Esophagus squamous epithelium (tissue), 5 donors: ENCODE results near the gene MAD1L1. TPM values are rescaled to one million over a fixed set of nuclear protein-coding genes. Genes with fewer than 3 reads are reported as not detected.

Experiments used
- DNase-seq: peaks from one replicate; lab custom pipeline; 2025; lab: John Stamatoyannopoulos, UW
- H3K27ac ChIP-seq, 4 donors: fragments of 200-600 bp; sonication (generic); one replicate each; pipeline ENCODE4 v1.5.1; 2016 to 2019; ENCODE audit warnings: mild to moderate bottlenecking in 1 of 4
- H3K27me3 ChIP-seq, 4 donors: fragments of 200-600 bp; sonication (generic); 1 replicate in 3 of 4; 2 replicates in 1 of 4; pipeline versions ENCODE4 v1.5.1 to v1.6.0; 2017 to 2021; ENCODE audit warnings: antibody characterized with exemption in 1 of 4
- H3K36me3 ChIP-seq, 3 donors: fragments of 200-600 bp; sonication (generic); one replicate each; pipeline ENCODE4 v1.5.1; 2016 to 2019
- H3K4me1 ChIP-seq, 3 donors: fragments of 200-600 bp; sonication (generic); one replicate each; pipeline ENCODE4 v1.5.1; 2017 to 2019
- H3K4me3 ChIP-seq, 4 donors: fragments of 200-600 bp; sonication (generic); 1 replicate in 3 of 4; 2 replicates in 1 of 4; pipeline ENCODE4 v1.5.1; 2016 to 2019; ENCODE audit warnings: mild to moderate bottlenecking in 2 of 4, moderate library complexity in 1 of 4
- H3K9me3 ChIP-seq, 3 donors: fragments of 200-600 bp; sonication (generic); one replicate each; pipeline ENCODE4 v1.5.1; 2016 to 2019
- CTCF ChIP-seq, 6 experiments: fragments of 450-650 bp in 4 of 6; fragments of 200-600 bp in 2 of 6; sonication (generic) in 2 of 6; IDR thresholded peaks; one replicate each; pipeline ENCODE4 v1.5.1; 2016 to 2019; ENCODE audit warnings: antibody characterized with exemption in 6 of 6, mild to moderate bottlenecking in 4 of 6, moderate library complexity in 4 of 6
- POLR2A ChIP-seq, 4 donors: fragments of 450-650 bp; IDR thresholded peaks; one replicate each; pipeline ENCODE4 v1.6.1; 2017; ENCODE audit warnings: antibody characterized with exemption in 4 of 4, mild to moderate bottlenecking in 4 of 4, moderate library complexity in 3 of 4
- WGBS, 2 donors: methylation state at CpG; one replicate each; pipeline ENCODE4 v1.1.5; 2018; 5-methylcytosine and 5-hydroxymethylcytosine counted together
- intact Hi-C: fragments of 100-400 bp; cut with DNase I; formaldehyde crosslinking; loops from one replicate; pipeline ENCODE4 v1.15.0; 2022
- total RNA-seq, 4 donors: library from RNA; depleted of rRNA; stranded (reverse); fragments of >200 nt; gene quantifications; one replicate each; pipeline ENCODE4 v1.1.0, GENCODE V29; 2016
- donor health status: DM: yes; HTN: yes; CAD: no.

The MAD1L1 gene
- total RNA-seq, 4 donors from 2014 or later = 16.6 to 40.4 (median 30.2) TPM

- no peak for TF ChIP-seq POLR2A (IDR thresholded peaks at IDR 0.05)
- peaks cover 0 to 63% (median 12%) of the 10 kb centered on the region in 3 donors for H3K36me3 ChIP-seq
- peaks cover 19 to 61% (median 20%) of the 10 kb centered on the region in 3 donors for H3K4me1 ChIP-seq
- no peak for DNase-seq
- no peaks in the 10 kb centered on the region for H3K27me3 ChIP-seq
- H3K27ac ChIP-seq = no peak overlapping the region
- no peak overlapping the region for H3K4me3 ChIP-seq
- no peaks in the 10 kb centered on the region for H3K9me3 ChIP-seq
- 27 to 65% methylated on average over 2 to 3 of the region's 8 CpGs for WGBS, 2 donors
- intact Hi-C loops = no loop called here
Measured at GRCh38 chr7:2228921-2229320, 3.8 kb downstream of the MAD1L1 start.

- DNase-seq = no peak
- H3K27me3 ChIP-seq = no peaks in the 10 kb centered on the region
- 94 to 97% methylated on average over 5 of the region's 15 CpGs for WGBS, 2 donors
- TF ChIP-seq CTCF (IDR thresholded peaks at IDR 0.05) (no peak), POLR2A (IDR thresholded peaks at IDR 0.05) (no peak)
- peaks cover 15 to 52% (median 16%) of the 10 kb centered on the region in 3 donors for H3K4me1 ChIP-seq
- no peaks in the 10 kb centered on the region for H3K9me3 ChIP-seq
- H3K36me3 ChIP-seq = peaks cover 5 to 74% (median 12%) of the 10 kb centered on the region in 3 donors
- no peak overlapping the region for H3K27ac ChIP-seq
- intact Hi-C loops = no loop called here
- H3K4me3 ChIP-seq = no peak overlapping the region
Measured at GRCh38 chr7:2227699-2228098, 5.0 kb downstream of the MAD1L1 start.

GRCh38 chr7:2225830-2226229 is 6.9 kb downstream of the MAD1L1 start:
- peak overlapping the region in 3 of 4 donors; percentile 15 to 81 (median 63) for H3K27ac ChIP-seq
- peaks cover 10 to 93% (median 12%) of the 10 kb centered on the region in 3 donors for H3K36me3 ChIP-seq
- TF ChIP-seq CTCF (IDR thresholded peaks at IDR 0.05) (no peak), POLR2A (IDR thresholded peaks at IDR 0.05) (no peak)
- no peak overlapping the region for H3K4me3 ChIP-seq
- H3K27me3 ChIP-seq = no peaks in the 10 kb centered on the region
- WGBS, 2 donors = 96 to 97% methylated on average over 13 of the region's 13 CpGs
- intact Hi-C loops = no loop called here
- DNase-seq = no peak
- H3K4me1 ChIP-seq = peaks cover 5 to 37% (median 12%) of the 10 kb centered on the region in 3 donors
- H3K9me3 ChIP-seq = no peaks in the 10 kb centered on the region

- no peak for TF ChIP-seq POLR2A (IDR thresholded peaks at IDR 0.05)
- TF ChIP-seq CTCF (IDR thresholded peaks at IDR 0.05) = no peak
- Histone ChIP-seq H3K4me1 (peaks cover under 1 to 32% (median 12%) of the 10 kb centered on the region in 3 donors), H3K36me3 (peaks cover 10 to 98% (median 12%) of the 10 kb centered on the region in 3 donors), H3K4me3 (no peak overlapping the region), H3K9me3 (no peaks in the 10 kb centered on the region), H3K27me3 (no peaks in the 10 kb centered on the region), H3K27ac (peak overlapping the region; percentile 51 to 81 (median 66))
- DNase-seq = no peak
- 63 to 89% methylated on average over 5 to 7 of the region's 14 CpGs for WGBS, 2 donors
- intact Hi-C loops = no loop called here
Measured at GRCh38 chr7:2225336-2225735, 7.4 kb downstream of the MAD1L1 start.

GRCh38 chr7:2224934-2225333 is 7.8 kb downstream of the MAD1L1 start:
- Histone ChIP-seq H3K4me1 (peaks cover 0 to 28% (median 12%) of the 10 kb centered on the region in 3 donors), H3K9me3 (no peaks in the 10 kb centered on the region), H3K4me3 (no peak overlapping the region), H3K36me3 (peaks cover 10 to 100% (median 12%) of the 10 kb centered on the region in 3 donors), H3K27ac (peak overlapping the region; percentile 51 to 81 (median 66)), H3K27me3 (no peaks in the 10 kb centered on the region)
- intact Hi-C loops = no loop called here
- 33 to 50% methylated on average over 1 of the region's 4 CpGs for WGBS, 2 donors
- TF ChIP-seq CTCF (IDR thresholded peaks at IDR 0.05) (no peak), POLR2A (IDR thresholded peaks at IDR 0.05) (no peak)
- DNase-seq = no peak
